Testis (tissue), 2 donors: Measurements from ENCODE around the gene KYAT1.

Experiments used
- CTCF ChIP-seq, 3 experiments: fragments of 450-650 bp in 2 of 3; fragments of 200-600 bp in 1 of 3; sonication (generic) in 1 of 3; IDR thresholded peaks; one replicate each; pipeline ENCODE4 v1.5.1; 2016 to 2019; ENCODE audit warnings: antibody characterized with exemption in 3 of 3, mild to moderate bottlenecking in 2 of 3, moderate library complexity in 1 of 3
- POLR2A ChIP-seq: fragments of 450-650 bp; IDR thresholded peaks from one replicate; pipeline ENCODE4 v1.6.1; 2017; ENCODE audit warnings: antibody characterized with exemption, mild to moderate bottlenecking, moderate library complexity

DNA sequence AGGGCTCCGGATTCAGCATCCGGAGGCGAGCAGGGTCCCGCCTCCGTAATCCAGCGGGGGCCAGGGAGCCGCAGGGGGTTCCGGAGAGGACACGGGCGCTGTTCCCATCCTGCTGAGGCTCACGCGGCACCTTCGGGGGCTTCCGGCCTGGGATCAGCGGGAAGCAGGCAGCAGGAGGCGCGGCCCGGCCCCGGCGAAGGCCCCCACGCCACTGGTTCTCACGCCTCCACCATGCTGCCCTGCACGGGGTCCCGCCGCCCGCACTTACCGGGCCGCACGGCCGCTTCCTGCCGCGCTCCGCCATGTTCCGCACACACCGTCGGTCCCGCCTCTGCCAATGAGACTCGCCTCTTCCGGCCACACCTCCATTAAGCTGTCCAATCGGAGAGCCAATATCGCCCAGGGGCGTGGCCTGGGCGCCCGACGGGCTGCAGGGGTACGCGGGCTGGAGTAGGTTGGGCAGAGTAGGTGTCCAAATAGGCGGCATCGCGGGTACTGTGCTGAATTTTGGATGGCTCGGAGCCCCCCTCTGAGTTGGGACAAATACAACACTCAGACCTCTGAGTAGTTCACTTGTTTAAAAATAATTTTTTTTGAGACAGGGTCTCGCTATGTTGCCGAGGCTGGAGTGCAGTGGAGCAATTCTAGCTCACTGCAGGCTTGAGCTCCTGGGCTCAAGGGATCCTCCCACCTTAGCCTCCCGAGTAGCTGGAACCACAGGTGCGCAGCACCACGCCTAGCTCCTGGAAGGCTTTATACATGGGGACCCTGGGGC is 52.1 kb downstream of the KYAT1 start, which contains the start of gene SPOUT1:
- no peak for TF ChIP-seq CTCF (IDR thresholded peaks at IDR 0.05)
- TF ChIP-seq POLR2A, result no peak
